K562 (cell line): Measurements from ENCODE around the gene RAB43. TPM values are rescaled to one million over a fixed set of nuclear protein-coding genes. Genes with fewer than 3 reads are reported as not detected.

ENCODE experiments used
- BRD4 ChIP-seq: fragments of 200-600 bp; sonication (generic); IDR thresholded peaks from 2 replicates; pipeline ENCODE4 v1.6.1; 2017; ENCODE audit warnings: inconsistent platforms
- ETV1 ChIP-seq: fragments of 450-650 bp; conservative IDR thresholded peaks from 2 replicates; pipeline ENCODE4 v1.6.1; 2016; ENCODE audit warnings: missing genetic modification characterization, control low read depth, low read depth, missing compliant biosample characterization
- KDM4B ChIP-seq, 2 experiments: fragments of 450-650 bp in 1 of 2; sonication (generic) in 1 of 2; IDR thresholded peaks; 2 replicates each; pipeline ENCODE4 v1.6.1; 2016 to 2017; ENCODE audit warnings: borderline replicate concordance in 2 of 2, antibody characterized with exemption in 1 of 2, low read depth in 1 of 2, mild to moderate bottlenecking in 1 of 2
- SUPT5H ChIP-seq: fragments of 450-650 bp; IDR thresholded peaks from 2 replicates; pipeline ENCODE4 v1.6.1; 2016
- TAF9B ChIP-seq: fragments of 450-650 bp; IDR thresholded peaks from 2 replicates; pipeline ENCODE4 v1.6.1; 2018; ENCODE audit warnings: mild to moderate bottlenecking; ENCODE audit not compliant: partially characterized antibody
- polyA plus RNA-seq, 8 experiments: library from polyadenylated mRNA; depleted of rRNA in 4 of 8; stranded (reverse) in 5 of 8; unstranded in 3 of 8; fragments of >200 nt; fragmentation: Nextera tagmentation in 2 of 8; fragmentation: Illumina TruSeq in 1 of 8; extraction: Ambion mirVana in 2 of 8; extraction: Trizol in 1 of 8; gene quantifications; 2 replicates each; pipeline versions ENCODE4 v1.2.1 to v1.2.3, GENCODE V29; 2011 to 2014; ENCODE audit warnings: inconsistent platforms in 1 of 8, missing spikeins in 1 of 8
- total RNA-seq, 7 experiments: library from RNA; depleted of rRNA in 6 of 7; stranded (reverse); fragments of >200 nt in 6 of 7; fragmentation: Illumina TruSeq in 2 of 7; extraction: Trizol in 2 of 7; gene quantifications; 2 replicates each; pipeline versions ENCODE4 v1.2.1 to v1.2.3, GENCODE V29; 2011 to 2021; ENCODE audit warnings: low replicate concordance in 1 of 7
- TF ChIP-seq, protein P1 (sequence below), 2 experiments: fragments of 450-650 bp; IDR thresholded peaks; 2 replicates each; pipeline ENCODE4 v1.6.1; 2018; ENCODE audit warnings: mild to moderate bottlenecking in 2 of 2, low read depth in 1 of 2; ENCODE audit not compliant: partially characterized antibody in 2 of 2
- TF ChIP-seq, protein P2 (sequence below): conservative IDR thresholded peaks from 2 replicates; pipeline ENCODE4 v1.6.1; 2011; ENCODE audit warnings: low read depth, mild to moderate bottlenecking, low read length; ENCODE audit not compliant: control insufficient read depth
- TF ChIP-seq, protein P3 (sequence below): sonication (generic); formaldehyde crosslinking; IDR thresholded peaks from 2 replicates; pipeline ENCODE4 v1.9.0; 2022; ENCODE audit warnings: mild to moderate bottlenecking, missing genetic modification reagents
- TF ChIP-seq, protein P4 (sequence below): fragments of 450-650 bp; IDR thresholded peaks from 2 replicates; pipeline ENCODE4 v1.6.1; 2016; ENCODE audit warnings: low read depth, mild to moderate bottlenecking, moderate library complexity
- TF ChIP-seq, protein P5 (sequence below), 2 experiments: fragments of 450-650 bp; formaldehyde crosslinking in 1 of 2; IDR thresholded peaks; 2 replicates each; pipeline versions ENCODE4 v1.4.0 to v1.6.1; 2014 to 2020; ENCODE audit warnings: mild to moderate bottlenecking in 2 of 2, borderline replicate concordance in 1 of 2, low read depth in 1 of 2

Gene RAB43
- total and polyA plus RNA-seq, 9 of the 15 experiments (the other 6 are each of a cell fraction or from before 2014, with no cell fraction given): 0.04 to 6.8 (median 1.7) TPM; not detected in 2

DNA sequence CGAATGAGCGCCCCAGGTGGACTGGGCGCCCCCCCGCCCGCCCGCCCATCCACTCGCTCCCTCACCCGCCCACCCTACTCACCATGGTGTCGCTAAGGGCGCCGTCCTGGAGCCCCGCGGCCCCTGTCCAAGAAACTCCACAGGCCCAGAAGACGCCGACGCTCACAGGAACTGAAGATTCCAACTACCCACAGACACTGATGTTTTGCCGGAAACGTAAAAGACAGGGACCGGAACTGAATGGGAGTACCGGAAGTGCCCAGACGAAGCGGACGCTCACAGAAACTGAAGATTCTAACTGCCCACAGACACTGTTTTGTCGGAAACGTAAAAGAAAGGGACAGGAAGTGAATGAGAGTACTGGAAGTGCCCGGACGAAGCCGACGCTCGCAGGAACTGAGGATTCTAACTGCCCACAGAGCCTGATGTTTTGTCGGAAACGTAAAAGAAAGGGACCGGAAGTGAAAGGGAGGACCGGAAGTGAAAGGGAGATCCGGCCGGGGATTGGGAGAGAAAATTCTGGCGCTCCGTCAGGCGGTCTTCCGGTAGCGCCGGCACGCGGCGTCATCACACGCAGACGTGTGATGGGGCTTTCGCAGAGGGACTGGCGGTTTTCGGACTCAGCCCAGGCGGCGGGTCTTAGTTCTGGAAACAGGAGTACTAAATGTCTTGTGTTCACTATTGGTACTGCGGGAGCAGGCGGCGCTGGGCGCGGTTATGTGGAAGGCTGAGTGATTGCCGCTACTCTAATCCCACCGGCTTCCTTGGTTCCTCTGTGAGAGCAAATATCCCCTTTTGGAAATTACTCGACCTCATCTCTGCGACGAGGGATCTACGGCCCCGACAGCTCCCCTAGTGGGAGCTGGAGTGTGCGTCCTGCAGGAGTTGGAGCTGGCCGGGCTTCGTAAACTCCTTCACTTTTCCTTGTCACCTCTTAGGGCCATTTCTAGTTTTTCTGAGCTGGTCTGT lies 39.6 kb upstream of the RAB43 start, which contains the start of gene ISY1 (continued):
- TF ChIP-seq, protein P1, sequence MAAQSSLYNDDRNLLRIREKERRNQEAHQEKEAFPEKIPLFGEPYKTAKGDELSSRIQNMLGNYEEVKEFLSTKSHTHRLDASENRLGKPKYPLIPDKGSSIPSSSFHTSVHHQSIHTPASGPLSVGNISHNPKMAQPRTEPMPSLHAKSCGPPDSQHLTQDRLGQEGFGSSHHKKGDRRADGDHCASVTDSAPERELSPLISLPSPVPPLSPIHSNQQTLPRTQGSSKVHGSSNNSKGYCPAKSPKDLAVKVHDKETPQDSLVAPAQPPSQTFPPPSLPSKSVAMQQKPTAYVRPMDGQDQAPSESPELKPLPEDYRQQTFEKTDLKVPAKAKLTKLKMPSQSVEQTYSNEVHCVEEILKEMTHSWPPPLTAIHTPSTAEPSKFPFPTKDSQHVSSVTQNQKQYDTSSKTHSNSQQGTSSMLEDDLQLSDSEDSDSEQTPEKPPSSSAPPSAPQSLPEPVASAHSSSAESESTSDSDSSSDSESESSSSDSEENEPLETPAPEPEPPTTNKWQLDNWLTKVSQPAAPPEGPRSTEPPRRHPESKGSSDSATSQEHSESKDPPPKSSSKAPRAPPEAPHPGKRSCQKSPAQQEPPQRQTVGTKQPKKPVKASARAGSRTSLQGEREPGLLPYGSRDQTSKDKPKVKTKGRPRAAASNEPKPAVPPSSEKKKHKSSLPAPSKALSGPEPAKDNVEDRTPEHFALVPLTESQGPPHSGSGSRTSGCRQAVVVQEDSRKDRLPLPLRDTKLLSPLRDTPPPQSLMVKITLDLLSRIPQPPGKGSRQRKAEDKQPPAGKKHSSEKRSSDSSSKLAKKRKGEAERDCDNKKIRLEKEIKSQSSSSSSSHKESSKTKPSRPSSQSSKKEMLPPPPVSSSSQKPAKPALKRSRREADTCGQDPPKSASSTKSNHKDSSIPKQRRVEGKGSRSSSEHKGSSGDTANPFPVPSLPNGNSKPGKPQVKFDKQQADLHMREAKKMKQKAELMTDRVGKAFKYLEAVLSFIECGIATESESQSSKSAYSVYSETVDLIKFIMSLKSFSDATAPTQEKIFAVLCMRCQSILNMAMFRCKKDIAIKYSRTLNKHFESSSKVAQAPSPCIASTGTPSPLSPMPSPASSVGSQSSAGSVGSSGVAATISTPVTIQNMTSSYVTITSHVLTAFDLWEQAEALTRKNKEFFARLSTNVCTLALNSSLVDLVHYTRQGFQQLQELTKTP (IDR thresholded peaks at IDR 0.05; ENCODE audit: low read depth in 1 of 2, partially characterized antibody in 2 of 2): peak in 1 of 2 experiments; percentile 94
- TF ChIP-seq, protein P2, sequence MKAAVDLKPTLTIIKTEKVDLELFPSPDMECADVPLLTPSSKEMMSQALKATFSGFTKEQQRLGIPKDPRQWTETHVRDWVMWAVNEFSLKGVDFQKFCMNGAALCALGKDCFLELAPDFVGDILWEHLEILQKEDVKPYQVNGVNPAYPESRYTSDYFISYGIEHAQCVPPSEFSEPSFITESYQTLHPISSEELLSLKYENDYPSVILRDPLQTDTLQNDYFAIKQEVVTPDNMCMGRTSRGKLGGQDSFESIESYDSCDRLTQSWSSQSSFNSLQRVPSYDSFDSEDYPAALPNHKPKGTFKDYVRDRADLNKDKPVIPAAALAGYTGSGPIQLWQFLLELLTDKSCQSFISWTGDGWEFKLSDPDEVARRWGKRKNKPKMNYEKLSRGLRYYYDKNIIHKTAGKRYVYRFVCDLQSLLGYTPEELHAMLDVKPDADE: peak; percentile 58; the same call in 1 of the 2 replicates
- TF ChIP-seq ETV1: peak; percentile 99
- peak; percentile 83 for TF ChIP-seq TAF9B
- TF ChIP-seq BRD4: 0 out of 2 replicates have a peak, but pooled peaks have one; percentile 47
- peak in 1 of 2 experiments; percentile 94; a peak in 2 of 4 replicates for TF ChIP-seq KDM4B (IDR thresholded peaks at IDR 0.05; ENCODE audit: borderline replicate concordance in 2 of 2, low read depth in 1 of 2)
- TF ChIP-seq, protein P3, sequence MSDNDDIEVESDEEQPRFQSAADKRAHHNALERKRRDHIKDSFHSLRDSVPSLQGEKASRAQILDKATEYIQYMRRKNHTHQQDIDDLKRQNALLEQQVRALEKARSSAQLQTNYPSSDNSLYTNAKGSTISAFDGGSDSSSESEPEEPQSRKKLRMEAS (CRISPR knock-in tag): peak; percentile 33
- TF ChIP-seq, protein P4, sequence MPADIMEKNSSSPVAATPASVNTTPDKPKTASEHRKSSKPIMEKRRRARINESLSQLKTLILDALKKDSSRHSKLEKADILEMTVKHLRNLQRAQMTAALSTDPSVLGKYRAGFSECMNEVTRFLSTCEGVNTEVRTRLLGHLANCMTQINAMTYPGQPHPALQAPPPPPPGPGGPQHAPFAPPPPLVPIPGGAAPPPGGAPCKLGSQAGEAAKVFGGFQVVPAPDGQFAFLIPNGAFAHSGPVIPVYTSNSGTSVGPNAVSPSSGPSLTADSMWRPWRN: no peak
- TF ChIP-seq, protein P5, sequence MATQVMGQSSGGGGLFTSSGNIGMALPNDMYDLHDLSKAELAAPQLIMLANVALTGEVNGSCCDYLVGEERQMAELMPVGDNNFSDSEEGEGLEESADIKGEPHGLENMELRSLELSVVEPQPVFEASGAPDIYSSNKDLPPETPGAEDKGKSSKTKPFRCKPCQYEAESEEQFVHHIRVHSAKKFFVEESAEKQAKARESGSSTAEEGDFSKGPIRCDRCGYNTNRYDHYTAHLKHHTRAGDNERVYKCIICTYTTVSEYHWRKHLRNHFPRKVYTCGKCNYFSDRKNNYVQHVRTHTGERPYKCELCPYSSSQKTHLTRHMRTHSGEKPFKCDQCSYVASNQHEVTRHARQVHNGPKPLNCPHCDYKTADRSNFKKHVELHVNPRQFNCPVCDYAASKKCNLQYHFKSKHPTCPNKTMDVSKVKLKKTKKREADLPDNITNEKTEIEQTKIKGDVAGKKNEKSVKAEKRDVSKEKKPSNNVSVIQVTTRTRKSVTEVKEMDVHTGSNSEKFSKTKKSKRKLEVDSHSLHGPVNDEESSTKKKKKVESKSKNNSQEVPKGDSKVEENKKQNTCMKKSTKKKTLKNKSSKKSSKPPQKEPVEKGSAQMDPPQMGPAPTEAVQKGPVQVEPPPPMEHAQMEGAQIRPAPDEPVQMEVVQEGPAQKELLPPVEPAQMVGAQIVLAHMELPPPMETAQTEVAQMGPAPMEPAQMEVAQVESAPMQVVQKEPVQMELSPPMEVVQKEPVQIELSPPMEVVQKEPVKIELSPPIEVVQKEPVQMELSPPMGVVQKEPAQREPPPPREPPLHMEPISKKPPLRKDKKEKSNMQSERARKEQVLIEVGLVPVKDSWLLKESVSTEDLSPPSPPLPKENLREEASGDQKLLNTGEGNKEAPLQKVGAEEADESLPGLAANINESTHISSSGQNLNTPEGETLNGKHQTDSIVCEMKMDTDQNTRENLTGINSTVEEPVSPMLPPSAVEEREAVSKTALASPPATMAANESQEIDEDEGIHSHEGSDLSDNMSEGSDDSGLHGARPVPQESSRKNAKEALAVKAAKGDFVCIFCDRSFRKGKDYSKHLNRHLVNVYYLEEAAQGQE (IDR thresholded peaks at IDR 0.05; ENCODE audit: borderline replicate concordance): peak; percentile 12; the same call in 1 of the 2 replicates
- TF ChIP-seq, protein P5 (CRISPR knock-in tag; IDR thresholded peaks at IDR 0.05; ENCODE audit: low read depth): no peak
- TF ChIP-seq SUPT5H: peak; percentile 84
